Neural cell (in vitro differentiated cells): ENCODE results near the gene AASDH. TPM values are rescaled to one million over a fixed set of nuclear protein-coding genes. Genes with fewer than 3 reads are reported as not detected.

ENCODE experiments used
- H2AFZ ChIP-seq: fragments of 200-600, 300-800 bp; sonication (generic), shearing (Covaris generic); 2 replicates; pipeline ENCODE4 v1.6.0; 2014; ENCODE audit warnings: low read depth, mild to moderate bottlenecking, antibody characterized with exemption, low read length, moderate library complexity
- H3F3A ChIP-seq: fragments of 200-600 bp; shearing (Covaris generic); 2 replicates; pipeline ENCODE4 v1.6.1; 2016; ENCODE audit warnings: mild to moderate bottlenecking, moderate library complexity, mixed read lengths, antibody characterized with exemption, low read length; ENCODE audit not compliant: insufficient read depth, poor library complexity, severe bottlenecking
- H3K27ac ChIP-seq: fragments of 200-600, 300-800 bp; sonication (generic), shearing (Covaris generic); 2 replicates; pipeline ENCODE4 v1.5.1; 2014; ENCODE audit warnings: mild to moderate bottlenecking, low read length, moderate library complexity
- H3K27me3 ChIP-seq: fragments of 300-800, 200-600 bp; sonication (generic), shearing (Covaris generic); 2 replicates; pipeline ENCODE4 v1.6.0; 2014; ENCODE audit warnings: mild to moderate bottlenecking, low read depth, low read length, moderate library complexity; ENCODE audit not compliant: insufficient read depth
- H3K36me3 ChIP-seq: fragments of 300-800, 200-600 bp; sonication (generic), shearing (Covaris generic); 2 replicates; pipeline ENCODE4 v1.5.1; 2014; ENCODE audit warnings: mild to moderate bottlenecking, antibody characterized with exemption, low read length, moderate library complexity; ENCODE audit not compliant: insufficient read depth
- H3K4me2 ChIP-seq: fragments of 300-800, 200-600 bp; sonication (generic), shearing (Covaris generic); 2 replicates; pipeline ENCODE4 v1.6.0; 2014; ENCODE audit warnings: mild to moderate bottlenecking, low read length
- H3K4me3 ChIP-seq: fragments of 300-800, 200-600 bp; sonication (generic), shearing (Covaris generic); 2 replicates; pipeline ENCODE4 v1.5.1; 2014; ENCODE audit warnings: mild to moderate bottlenecking, low read length, moderate library complexity
- H3K79me2 ChIP-seq: fragments of 200-600 bp; shearing (Covaris generic); replicated peaks from 2 replicates; pipeline ENCODE4 v1.6.0; 2014; ENCODE audit warnings: mild to moderate bottlenecking, low read length, moderate library complexity; ENCODE audit not compliant: insufficient read depth
- H3K9ac ChIP-seq: fragments of 300-800, 200-600 bp; sonication (generic), shearing (Covaris generic); 2 replicates; pipeline ENCODE4 v1.6.1; 2016; ENCODE audit warnings: mild to moderate bottlenecking, low read length, mixed read lengths
- H3K9me2 ChIP-seq: fragments of 200-600 bp; shearing (Covaris generic); 2 replicates; pipeline ENCODE4 v1.6.1; 2016; ENCODE audit warnings: mild to moderate bottlenecking, low read length, mixed read lengths; ENCODE audit not compliant: insufficient read depth
- H3K9me3 ChIP-seq: fragments of 200-600, 300-800 bp; sonication (generic), shearing (Covaris generic); 2 replicates; pipeline ENCODE4 v1.6.1; 2016; ENCODE audit warnings: mild to moderate bottlenecking, mixed run types, low read length, moderate library complexity, mixed read lengths
- H4K20me1 ChIP-seq: fragments of 200-600 bp; shearing (Covaris generic); 2 replicates; pipeline ENCODE4 v1.6.1; 2016; ENCODE audit warnings: mild to moderate bottlenecking, mixed run types; ENCODE audit not compliant: insufficient read depth
- EP300 ChIP-seq: fragments of 450-650 bp; conservative IDR thresholded peaks from 2 replicates; pipeline ENCODE4 v1.6.1; 2014; ENCODE audit warnings: antibody characterized with exemption, mild to moderate bottlenecking, moderate library complexity; ENCODE audit not compliant: poor library complexity, severe bottlenecking
- MXI1 ChIP-seq: fragments of 450-650 bp; conservative IDR thresholded peaks from 2 replicates; pipeline ENCODE4 v1.6.1; 2014; ENCODE audit warnings: antibody characterized with exemption, mild to moderate bottlenecking; ENCODE audit not compliant: poor library complexity, severe bottlenecking
- POLR2AphosphoS5 ChIP-seq: IDR thresholded peaks from 2 replicates; pipeline ENCODE4 v1.6.1; 2012
- TAF1 ChIP-seq: IDR thresholded peaks from 2 replicates; pipeline ENCODE4 v1.6.1; 2012; ENCODE audit warnings: low read depth
- polyA plus RNA-seq: library from polyadenylated mRNA; depleted of rRNA; stranded (reverse); fragments of >200 nt; gene quantifications from 2 replicates; pipeline ENCODE4 v1.2.3, GENCODE V29; 2014
- TF ChIP-seq, protein P1 (sequence below): IDR thresholded peaks from 2 replicates; pipeline ENCODE4 v1.6.1; 2012; ENCODE audit warnings: borderline replicate concordance
- TF ChIP-seq, protein P2 (sequence below): fragments of 450-650 bp; IDR thresholded peaks from 2 replicates; pipeline ENCODE4 v1.5.1; 2014; ENCODE audit warnings: antibody characterized with exemption, mild to moderate bottlenecking, moderate library complexity; ENCODE audit not compliant: poor library complexity, severe bottlenecking

AASDH gene
- polyA plus RNA-seq, 1 donor from 2014 or later = 21.8 TPM

DNA sequence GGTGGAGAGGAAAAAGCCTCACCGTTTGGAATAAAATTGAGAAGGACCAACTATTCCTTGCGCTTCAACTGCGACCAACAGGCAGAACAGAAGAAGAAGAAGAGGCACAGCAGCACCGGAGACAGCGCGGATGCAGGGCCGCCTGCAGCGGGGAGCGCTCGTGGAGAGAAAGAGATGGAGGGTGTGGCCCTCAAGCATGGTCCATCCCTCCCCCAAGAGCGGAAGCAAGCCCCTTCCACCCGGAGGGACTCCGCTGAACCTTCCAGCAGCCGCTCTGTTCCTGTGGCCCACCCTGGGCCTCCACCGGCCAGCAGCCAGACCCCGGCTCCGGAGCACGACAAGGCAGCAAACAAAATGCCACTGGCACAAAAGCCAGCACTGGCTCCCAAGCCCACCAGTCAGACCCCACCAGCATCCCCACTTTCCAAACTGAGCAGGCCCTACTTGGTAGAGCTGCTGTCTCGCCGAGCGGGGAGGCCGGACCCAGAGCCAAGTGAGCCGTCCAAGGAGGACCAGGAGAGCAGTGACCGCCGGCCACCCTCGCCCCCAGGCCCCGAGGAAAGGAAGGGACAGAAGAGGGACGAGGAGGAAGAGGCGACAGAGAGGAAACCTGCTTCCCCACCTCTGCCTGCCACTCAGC lies 71.2 kb downstream of the AASDH start:
- Histone ChIP-seq H2AFZ (no peak overlapping the region), H3F3A (no peaks in the 10 kb centered on the region), H3K9me2 (no peaks in the 10 kb centered on the region), H3K36me3 (peaks cover 4% of the 10 kb centered on the region), H3K27me3 (no peaks in the 10 kb centered on the region), H3K9ac (no peak overlapping the region), H4K20me1 (no peaks in the 10 kb centered on the region), H3K4me2 (no peak overlapping the region), H3K27ac (no peak overlapping the region), H3K4me3 (no peak overlapping the region), H3K79me2 (no peaks in the 10 kb centered on the region), H3K9me3 (no peaks in the 10 kb centered on the region)
- TF ChIP-seq, protein P1, sequence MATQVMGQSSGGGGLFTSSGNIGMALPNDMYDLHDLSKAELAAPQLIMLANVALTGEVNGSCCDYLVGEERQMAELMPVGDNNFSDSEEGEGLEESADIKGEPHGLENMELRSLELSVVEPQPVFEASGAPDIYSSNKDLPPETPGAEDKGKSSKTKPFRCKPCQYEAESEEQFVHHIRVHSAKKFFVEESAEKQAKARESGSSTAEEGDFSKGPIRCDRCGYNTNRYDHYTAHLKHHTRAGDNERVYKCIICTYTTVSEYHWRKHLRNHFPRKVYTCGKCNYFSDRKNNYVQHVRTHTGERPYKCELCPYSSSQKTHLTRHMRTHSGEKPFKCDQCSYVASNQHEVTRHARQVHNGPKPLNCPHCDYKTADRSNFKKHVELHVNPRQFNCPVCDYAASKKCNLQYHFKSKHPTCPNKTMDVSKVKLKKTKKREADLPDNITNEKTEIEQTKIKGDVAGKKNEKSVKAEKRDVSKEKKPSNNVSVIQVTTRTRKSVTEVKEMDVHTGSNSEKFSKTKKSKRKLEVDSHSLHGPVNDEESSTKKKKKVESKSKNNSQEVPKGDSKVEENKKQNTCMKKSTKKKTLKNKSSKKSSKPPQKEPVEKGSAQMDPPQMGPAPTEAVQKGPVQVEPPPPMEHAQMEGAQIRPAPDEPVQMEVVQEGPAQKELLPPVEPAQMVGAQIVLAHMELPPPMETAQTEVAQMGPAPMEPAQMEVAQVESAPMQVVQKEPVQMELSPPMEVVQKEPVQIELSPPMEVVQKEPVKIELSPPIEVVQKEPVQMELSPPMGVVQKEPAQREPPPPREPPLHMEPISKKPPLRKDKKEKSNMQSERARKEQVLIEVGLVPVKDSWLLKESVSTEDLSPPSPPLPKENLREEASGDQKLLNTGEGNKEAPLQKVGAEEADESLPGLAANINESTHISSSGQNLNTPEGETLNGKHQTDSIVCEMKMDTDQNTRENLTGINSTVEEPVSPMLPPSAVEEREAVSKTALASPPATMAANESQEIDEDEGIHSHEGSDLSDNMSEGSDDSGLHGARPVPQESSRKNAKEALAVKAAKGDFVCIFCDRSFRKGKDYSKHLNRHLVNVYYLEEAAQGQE = no peak

DNA sequence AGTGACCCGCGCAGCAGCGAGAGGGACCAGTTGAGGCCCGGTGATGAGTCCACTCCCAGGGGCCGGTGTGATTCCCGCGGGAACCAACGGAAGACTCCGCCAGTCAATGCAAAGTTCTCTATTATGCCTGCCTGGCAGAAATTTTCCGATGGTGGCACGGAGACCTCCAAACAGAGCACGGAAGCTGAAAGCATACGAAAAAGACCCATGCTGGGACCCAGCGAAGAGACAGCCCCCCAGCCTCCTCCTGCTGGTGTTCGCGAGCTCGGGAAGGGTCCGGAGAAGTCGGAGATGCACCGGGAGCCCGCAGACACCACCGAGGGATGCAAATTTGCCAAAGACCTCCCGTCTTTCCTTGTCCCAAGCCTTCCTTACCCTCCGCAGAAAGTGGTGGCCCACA lies 71.7 kb downstream of the AASDH start:
- no peaks in the 10 kb centered on the region for H3K27me3 ChIP-seq
- H2AFZ ChIP-seq = no peak overlapping the region
- no peak for TF ChIP-seq TAF1
- no peak for TF ChIP-seq EP300
- no peak for TF ChIP-seq MXI1
- TF ChIP-seq, protein P2, sequence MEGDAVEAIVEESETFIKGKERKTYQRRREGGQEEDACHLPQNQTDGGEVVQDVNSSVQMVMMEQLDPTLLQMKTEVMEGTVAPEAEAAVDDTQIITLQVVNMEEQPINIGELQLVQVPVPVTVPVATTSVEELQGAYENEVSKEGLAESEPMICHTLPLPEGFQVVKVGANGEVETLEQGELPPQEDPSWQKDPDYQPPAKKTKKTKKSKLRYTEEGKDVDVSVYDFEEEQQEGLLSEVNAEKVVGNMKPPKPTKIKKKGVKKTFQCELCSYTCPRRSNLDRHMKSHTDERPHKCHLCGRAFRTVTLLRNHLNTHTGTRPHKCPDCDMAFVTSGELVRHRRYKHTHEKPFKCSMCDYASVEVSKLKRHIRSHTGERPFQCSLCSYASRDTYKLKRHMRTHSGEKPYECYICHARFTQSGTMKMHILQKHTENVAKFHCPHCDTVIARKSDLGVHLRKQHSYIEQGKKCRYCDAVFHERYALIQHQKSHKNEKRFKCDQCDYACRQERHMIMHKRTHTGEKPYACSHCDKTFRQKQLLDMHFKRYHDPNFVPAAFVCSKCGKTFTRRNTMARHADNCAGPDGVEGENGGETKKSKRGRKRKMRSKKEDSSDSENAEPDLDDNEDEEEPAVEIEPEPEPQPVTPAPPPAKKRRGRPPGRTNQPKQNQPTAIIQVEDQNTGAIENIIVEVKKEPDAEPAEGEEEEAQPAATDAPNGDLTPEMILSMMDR = no peak
- H3K27ac ChIP-seq = no peak overlapping the region
- H3K9ac ChIP-seq = no peak overlapping the region
- H4K20me1 ChIP-seq = no peaks in the 10 kb centered on the region
- H3K4me2 ChIP-seq = no peak overlapping the region
- H3K9me3 ChIP-seq = no peaks in the 10 kb centered on the region
- no peaks in the 10 kb centered on the region for H3K9me2 ChIP-seq
- no peak overlapping the region for H3K4me3 ChIP-seq
- H3K36me3 ChIP-seq = peaks cover 4% of the 10 kb centered on the region
- H3K79me2 ChIP-seq = no peaks in the 10 kb centered on the region
- H3F3A ChIP-seq = no peaks in the 10 kb centered on the region

DNA sequence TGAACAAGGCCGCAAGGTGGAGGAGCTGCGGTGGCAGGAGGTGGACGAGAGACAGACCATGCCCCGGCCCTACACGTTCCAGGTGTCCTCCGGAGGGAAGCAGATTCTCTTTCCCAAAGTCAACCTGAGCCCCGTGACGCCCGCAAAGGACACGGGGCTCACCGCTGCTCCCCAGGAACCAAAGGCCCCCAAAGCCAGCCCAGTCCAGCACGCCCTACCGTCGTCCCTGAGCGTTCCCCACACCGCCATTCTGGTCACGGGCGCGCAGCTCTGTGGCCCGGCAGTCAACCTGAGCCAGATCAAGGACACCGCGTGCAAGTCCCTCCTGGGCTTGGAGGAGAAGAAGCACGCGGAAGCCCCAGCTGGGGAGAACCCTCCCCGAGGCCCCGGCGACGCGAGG lies 72.2 kb downstream of the AASDH start:
- H3K9me3 ChIP-seq = no peaks in the 10 kb centered on the region
- H3K9me2 ChIP-seq = no peaks in the 10 kb centered on the region
- H2AFZ ChIP-seq = no peak overlapping the region
- H3K27ac ChIP-seq = no peak overlapping the region
- no peaks in the 10 kb centered on the region for H4K20me1 ChIP-seq
- H3K79me2 ChIP-seq = no peaks in the 10 kb centered on the region
- no peaks in the 10 kb centered on the region for H3K27me3 ChIP-seq
- no peaks in the 10 kb centered on the region for H3F3A ChIP-seq
- H3K9ac ChIP-seq = no peak overlapping the region
- no peak overlapping the region for H3K4me3 ChIP-seq
- TF ChIP-seq EP300 (no peak), POLR2AphosphoS5 (no peak)
- TF ChIP-seq, protein P2 = no peak
- no peak overlapping the region for H3K4me2 ChIP-seq
- no peaks in the 10 kb centered on the region for H3K36me3 ChIP-seq
